ENCODE measurements around the gene HNRNPH2. TPM values are rescaled to one million over a fixed set of nuclear protein-coding genes. Genes with fewer than 3 reads are reported as not detected.

HNRNPH2 gene
- total and polyA plus RNA-seq, 5 donors from 2014 or later, result 44.1 to 98.6 (median 88.3) TPM

Other genes starting within 250 kb of the HNRNPH2 start
- 0.47 TPM for gene DRP2, start 188.4 kb upstream of the HNRNPH2 start, total RNA-seq
- under 1 TPM in 3 of 4 donors, not detected in 1; 0.02 to 0.36 (median 0.10) TPM for gene DRP2, start 188.4 kb upstream of the HNRNPH2 start, polyA plus RNA-seq
- not detected for gene TAF7L, start 116.9 kb upstream of the HNRNPH2 start, total RNA-seq
- not detected for gene TAF7L, start 116.9 kb upstream of the HNRNPH2 start, polyA plus RNA-seq
- 5.8 TPM for gene TIMM8A, start 59.5 kb upstream of the HNRNPH2 start, total RNA-seq
- gene TIMM8A, start 59.5 kb upstream of the HNRNPH2 start, polyA plus RNA-seq, result 10 to 100 TPM in 1 of 4 donors, 1 to 10 TPM in 3; 5.9 to 11.3 (median 8.9) TPM
- gene BTK, start 22.0 kb upstream of the HNRNPH2 start, total RNA-seq, result 2.7 TPM
- under 1 TPM in 3 of 4 donors, not detected in 1; 0.10 to 0.24 (median 0.11) TPM for gene BTK, start 22.0 kb upstream of the HNRNPH2 start, polyA plus RNA-seq
- 174 TPM for gene RPL36A, start 17.2 kb upstream of the HNRNPH2 start, total RNA-seq
- gene RPL36A, start 17.2 kb upstream of the HNRNPH2 start, polyA plus RNA-seq, result 1,000 to 10,000 TPM; 1,463 to 2,189 (median 1,912) TPM
- 32.7 TPM for gene GLA, start 297 bp upstream of the HNRNPH2 start, total RNA-seq
- gene GLA, start 297 bp upstream of the HNRNPH2 start, polyA plus RNA-seq, result 10 to 100 TPM; 10.7 to 15.6 (median 12.6) TPM
- gene ARMCX4, start 77.2 kb downstream of the HNRNPH2 start, total RNA-seq, result 8.6 TPM
- 1 to 10 TPM in 1 of 4 donors, under 1 TPM in 1, not detected in 2; 0.20 to 1.7 TPM for gene ARMCX4, start 77.2 kb downstream of the HNRNPH2 start, polyA plus RNA-seq
- gene ARMCX1, start 142.3 kb downstream of the HNRNPH2 start, total RNA-seq, result 0.64 TPM
- gene ARMCX1, start 142.3 kb downstream of the HNRNPH2 start, polyA plus RNA-seq, result under 1 TPM in 3 of 4 donors, not detected in 1; 0.14 to 0.61 (median 0.18) TPM
- 33.6 TPM for gene ARMCX6, start 209.8 kb downstream of the HNRNPH2 start, total RNA-seq
- 10 to 100 TPM; 38.6 to 42.4 (median 40.6) TPM for gene ARMCX6, start 209.8 kb downstream of the HNRNPH2 start, polyA plus RNA-seq
- 52.9 TPM for gene ARMCX3, start 214.9 kb downstream of the HNRNPH2 start, total RNA-seq
- 10 to 100 TPM; 16.2 to 27.1 (median 19.5) TPM for gene ARMCX3, start 214.9 kb downstream of the HNRNPH2 start, polyA plus RNA-seq